ENCODE results near the gene PGAP6. TPM values are rescaled to one million over a fixed set of nuclear protein-coding genes. Genes with fewer than 3 reads are reported as not detected.
"Not testable (repeated sequence)": the region's sequence is repeated elsewhere in the genome, so short reads cannot be mapped to it uniquely, and the experiment has no call there.

Gene PGAP6
- polyA plus RNA-seq, 4 donors = 21.6 to 64.8 (median 56.5) TPM

GRCh38 chr16:379961-380761 lies 1.6 kb downstream of the PGAP6 start:
- DNase-seq (ENCODE audit: low read depth in 4 of 4, low spot score in 3 of 4) = no peak

- no peak for DNase-seq (ENCODE audit: low read depth in 4 of 4, low spot score in 3 of 4)
These were observed 2.4 kb downstream of the PGAP6 start for GRCh38 chr16:379183-379960.

- no peak for DNase-seq (ENCODE audit: low read depth in 4 of 4, low spot score in 3 of 4)
These were observed 3.0 kb downstream of the PGAP6 start for GRCh38 chr16:378821-379182.

- DNase-seq (ENCODE audit: low read depth in 4 of 4, low spot score in 3 of 4) = not testable (repeated sequence)
These were observed 3.5 kb downstream of the PGAP6 start for GRCh38 chr16:378113-378820.

GRCh38 chr16:377419-377951 lies 4.3 kb downstream of the PGAP6 start:
- DNase-seq (ENCODE audit: low read depth in 4 of 4, low spot score in 3 of 4) = no peak

- no peak for DNase-seq (ENCODE audit: low read depth in 4 of 4, low spot score in 3 of 4)
These were observed 4.9 kb downstream of the PGAP6 start for GRCh38 chr16:376817-377418.

- no peak for DNase-seq (ENCODE audit: low read depth in 4 of 4, low spot score in 3 of 4)
These were observed 5.6 kb downstream of the PGAP6 start for GRCh38 chr16:375927-376816.

- DNase-seq (ENCODE audit: low read depth in 4 of 4, low spot score in 3 of 4) = no peak
These were observed 6.6 kb downstream of the PGAP6 start for GRCh38 chr16:375212-375611.

- no peak for DNase-seq (ENCODE audit: low read depth in 4 of 4, low spot score in 3 of 4)
These were observed 7.2 kb downstream of the PGAP6 start for GRCh38 chr16:374616-374926.

GRCh38 chr16:373848-374615 lies 7.7 kb downstream of the PGAP6 start:
- no peak for DNase-seq (ENCODE audit: low read depth in 4 of 4, low spot score in 3 of 4)

- no peak for DNase-seq (ENCODE audit: low read depth in 4 of 4, low spot score in 3 of 4)
These were observed 8.7 kb downstream of the PGAP6 start for GRCh38 chr16:373020-373598.

GRCh38 chr16:372302-372983 lies 9.3 kb downstream of the PGAP6 start:
- DNase-seq (ENCODE audit: low read depth in 4 of 4, low spot score in 3 of 4) = no peak

GRCh38 chr16:371515-372301 lies 10.1 kb downstream of the PGAP6 start:
- DNase-seq (ENCODE audit: low read depth in 4 of 4, low spot score in 3 of 4) = no peak

GRCh38 chr16:370979-371514 lies 10.7 kb downstream of the PGAP6 start:
- no peak for DNase-seq (ENCODE audit: low read depth in 4 of 4, low spot score in 3 of 4)

GRCh38 chr16:370443-370842 lies 11.3 kb downstream of the PGAP6 start, which contains the start of gene MRPL28:
MRPL28 (minus strand) TSS chr16:370538; CDS start chr16:370218, 320 bp downstream.
- DNase-seq (ENCODE audit: low read depth in 4 of 4, low spot score in 3 of 4) = peak; percentile 80 to 87 (median 83)

GRCh38 chr16:369866-370436 lies 11.8 kb downstream of the PGAP6 start:
- no peak for DNase-seq (ENCODE audit: low read depth in 4 of 4, low spot score in 3 of 4)
